Measurements from ENCODE around the gene TREM1.
"Not testable (repeated sequence)": the region's sequence is repeated elsewhere in the genome, so short reads cannot be mapped to it uniquely, and the experiment has no call there.

DNA sequence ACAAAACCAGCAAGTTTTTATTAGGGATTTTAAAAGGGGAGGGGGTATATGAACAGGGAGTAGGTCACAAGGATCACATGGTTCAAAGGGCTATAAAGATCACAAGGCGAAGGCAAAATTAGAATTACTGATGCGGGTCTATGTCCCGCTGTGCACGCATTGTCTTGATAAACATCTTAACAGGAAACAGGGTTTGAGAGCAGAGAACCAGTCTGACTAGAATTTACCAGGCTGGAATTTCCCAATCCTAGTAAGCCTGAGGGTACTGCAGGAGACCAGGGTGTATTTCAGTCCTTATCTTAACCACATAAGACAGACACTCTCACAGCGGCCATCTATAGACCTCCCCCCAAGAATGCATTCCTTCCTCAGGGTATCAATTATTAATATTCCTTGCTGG is 10.8 kb upstream of the TREM1 start:
- TF ChIP-seq, protein P1, sequence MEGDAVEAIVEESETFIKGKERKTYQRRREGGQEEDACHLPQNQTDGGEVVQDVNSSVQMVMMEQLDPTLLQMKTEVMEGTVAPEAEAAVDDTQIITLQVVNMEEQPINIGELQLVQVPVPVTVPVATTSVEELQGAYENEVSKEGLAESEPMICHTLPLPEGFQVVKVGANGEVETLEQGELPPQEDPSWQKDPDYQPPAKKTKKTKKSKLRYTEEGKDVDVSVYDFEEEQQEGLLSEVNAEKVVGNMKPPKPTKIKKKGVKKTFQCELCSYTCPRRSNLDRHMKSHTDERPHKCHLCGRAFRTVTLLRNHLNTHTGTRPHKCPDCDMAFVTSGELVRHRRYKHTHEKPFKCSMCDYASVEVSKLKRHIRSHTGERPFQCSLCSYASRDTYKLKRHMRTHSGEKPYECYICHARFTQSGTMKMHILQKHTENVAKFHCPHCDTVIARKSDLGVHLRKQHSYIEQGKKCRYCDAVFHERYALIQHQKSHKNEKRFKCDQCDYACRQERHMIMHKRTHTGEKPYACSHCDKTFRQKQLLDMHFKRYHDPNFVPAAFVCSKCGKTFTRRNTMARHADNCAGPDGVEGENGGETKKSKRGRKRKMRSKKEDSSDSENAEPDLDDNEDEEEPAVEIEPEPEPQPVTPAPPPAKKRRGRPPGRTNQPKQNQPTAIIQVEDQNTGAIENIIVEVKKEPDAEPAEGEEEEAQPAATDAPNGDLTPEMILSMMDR (conservative IDR thresholded peaks at IDR 0.05), result not testable (repeated sequence)
- TF ChIP-seq EZH2 (IDR thresholded peaks at IDR 0.05; ENCODE audit: low read depth), result not testable (repeated sequence)

Data from PC-9 (cell line).